Hematopoietic multipotent progenitor cell treated with erythropoietin and hydrocortisone succinate and interleukin-3 and kit ligand, for 6 days (in vitro differentiated cells): ENCODE results near the gene COPS7B.
"Not testable (repeated sequence)": the region's sequence is repeated elsewhere in the genome, so short reads cannot be mapped to it uniquely, and the experiment has no call there.

Experiments used
- DNase-seq: peaks from one replicate; pipeline ENCODE4 v3.0.0-alpha.2; 2015

COPS7B gene

DNA sequence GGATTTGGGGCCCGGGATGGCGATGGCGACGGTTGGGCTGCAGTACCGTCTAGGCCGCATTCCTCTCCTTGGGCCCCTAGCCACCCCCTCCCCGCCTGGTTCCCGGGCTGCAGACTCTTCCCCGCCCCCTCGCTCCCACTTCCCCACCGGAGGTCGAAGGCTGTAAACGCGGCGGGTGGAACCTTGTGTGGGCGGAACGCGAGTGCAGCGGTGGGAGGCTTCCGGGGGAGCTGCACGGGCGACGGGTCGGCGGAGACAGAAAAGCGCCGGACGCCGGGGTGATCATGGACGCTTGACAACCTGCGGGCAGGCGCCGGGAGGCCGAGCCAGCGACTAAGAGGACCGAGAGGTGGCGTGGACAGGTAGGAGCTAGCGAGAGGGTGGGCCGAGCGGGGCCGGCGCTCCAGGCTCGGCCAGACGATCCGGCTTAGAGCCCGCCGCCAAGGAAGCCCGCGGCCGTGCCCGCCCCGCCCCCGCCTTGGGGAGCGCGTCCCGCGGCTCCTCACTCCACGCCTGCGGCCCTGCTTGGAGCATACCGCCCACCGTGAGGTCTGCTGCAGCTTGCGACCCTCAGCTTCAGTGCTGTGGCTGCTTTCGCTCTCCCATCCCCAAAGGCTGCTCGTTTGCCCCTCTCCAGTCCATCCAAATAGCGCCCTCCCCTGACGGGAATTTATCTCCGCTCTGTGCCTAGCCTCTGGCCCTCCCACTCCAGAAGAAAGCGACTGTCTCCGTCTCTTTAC lies at the start of gene COPS7B:
Gene COPS7B (plus strand): TSS at position 269 of the 740 bp plus-strand sequence. CDS start 2,126 bp downstream, outside the sequence.
- DNase-seq = peak; percentile 91

GRCh38 chr2:231737761-231738160 lies 48.5 kb upstream of the COPS7B start:
- DNase-seq = no peak

DNA sequence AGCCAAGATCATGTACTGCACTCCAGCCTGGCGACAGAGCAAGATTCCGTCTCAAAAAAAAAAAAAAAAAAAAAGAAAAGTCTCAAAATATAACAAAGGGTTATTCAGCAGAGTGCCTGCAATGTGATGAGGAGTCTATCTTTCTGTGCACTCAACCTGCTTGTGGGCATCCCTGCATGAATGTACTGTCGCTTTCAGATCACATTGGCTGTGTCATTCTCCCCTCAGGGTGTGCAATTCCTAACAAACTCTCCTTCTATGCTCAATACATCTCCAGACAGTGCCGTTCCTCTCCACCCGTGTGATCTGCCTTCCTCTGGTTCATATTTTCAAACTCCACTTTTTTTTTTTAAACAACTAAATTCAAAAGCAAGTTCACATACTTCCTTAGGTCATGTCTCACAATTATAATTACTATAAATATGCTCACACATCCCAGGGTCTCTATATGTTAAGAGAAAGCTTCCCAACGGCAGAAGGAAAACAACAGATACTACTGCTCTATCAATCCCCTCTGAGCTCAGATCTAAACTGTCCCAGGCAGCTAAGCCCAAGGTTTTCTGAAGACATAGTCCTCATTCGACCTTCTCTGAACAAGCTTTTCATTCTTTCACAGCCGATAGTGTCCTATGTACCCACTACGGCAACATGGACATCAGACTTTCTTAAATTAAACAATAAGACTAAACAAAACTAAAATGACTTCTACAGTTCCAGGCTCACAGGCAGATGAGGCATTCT lies 42.7 kb upstream of the COPS7B start:
- no peak for DNase-seq

GRCh38 chr2:231745303-231746038 lies 40.8 kb upstream of the COPS7B start:
- DNase-seq = no peak

DNA sequence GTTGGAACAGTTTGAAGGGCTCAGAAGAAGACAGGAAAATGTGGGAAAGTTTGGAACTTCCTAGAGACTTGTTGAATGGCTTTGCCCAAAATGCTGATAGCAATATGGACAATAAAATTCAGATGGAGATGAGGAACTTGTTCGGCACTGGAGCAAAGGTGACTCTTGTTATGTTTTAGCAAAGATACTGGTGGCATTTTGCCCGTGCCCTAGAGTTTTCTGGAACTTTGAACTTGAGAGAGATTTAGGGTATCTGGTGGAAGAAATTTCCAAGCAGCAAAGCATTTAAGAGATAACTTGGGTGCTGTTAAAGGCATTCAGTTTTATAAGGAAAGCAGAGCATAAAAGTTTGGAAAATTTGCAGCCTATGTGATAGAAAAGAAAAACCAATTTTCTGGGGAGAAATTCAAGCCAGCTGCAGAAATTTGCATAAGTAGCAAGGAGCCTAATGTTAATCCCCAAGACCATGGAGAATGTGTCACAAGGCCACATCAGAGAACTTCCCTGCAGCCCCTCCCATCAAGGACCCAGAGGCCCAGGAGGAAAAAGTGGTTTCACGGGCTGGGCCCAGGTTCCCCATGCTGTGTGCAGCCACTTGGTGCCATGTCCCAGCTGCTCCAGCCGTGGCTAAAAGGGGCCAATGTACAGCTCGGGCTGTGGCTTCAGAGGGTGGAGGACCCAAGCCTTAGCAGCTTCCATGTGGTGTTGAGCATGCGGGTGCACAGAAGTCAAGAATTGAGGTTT lies 37.9 kb upstream of the COPS7B start:
- DNase-seq = not testable (repeated sequence)

DNA sequence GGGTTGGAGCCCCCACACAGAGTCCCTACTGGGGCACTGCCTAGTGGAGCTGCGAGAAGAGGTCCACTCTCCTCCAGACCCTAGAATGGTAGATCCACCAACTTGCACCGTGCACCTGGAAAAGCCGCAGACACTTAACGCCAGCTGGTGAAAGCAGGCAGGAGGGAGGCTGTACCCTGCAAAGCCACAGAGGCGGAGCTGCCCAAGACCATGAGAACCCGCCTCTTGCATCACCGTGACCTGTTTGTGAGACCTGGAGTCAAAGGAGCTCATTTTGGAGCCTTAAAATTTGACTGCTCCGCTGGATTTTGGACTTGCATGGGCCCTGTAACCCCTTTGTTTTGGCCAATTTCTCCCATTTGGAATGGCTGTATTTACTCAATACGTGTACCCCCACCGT lies 37.2 kb upstream of the COPS7B start:
- not testable (repeated sequence) for DNase-seq

DNA sequence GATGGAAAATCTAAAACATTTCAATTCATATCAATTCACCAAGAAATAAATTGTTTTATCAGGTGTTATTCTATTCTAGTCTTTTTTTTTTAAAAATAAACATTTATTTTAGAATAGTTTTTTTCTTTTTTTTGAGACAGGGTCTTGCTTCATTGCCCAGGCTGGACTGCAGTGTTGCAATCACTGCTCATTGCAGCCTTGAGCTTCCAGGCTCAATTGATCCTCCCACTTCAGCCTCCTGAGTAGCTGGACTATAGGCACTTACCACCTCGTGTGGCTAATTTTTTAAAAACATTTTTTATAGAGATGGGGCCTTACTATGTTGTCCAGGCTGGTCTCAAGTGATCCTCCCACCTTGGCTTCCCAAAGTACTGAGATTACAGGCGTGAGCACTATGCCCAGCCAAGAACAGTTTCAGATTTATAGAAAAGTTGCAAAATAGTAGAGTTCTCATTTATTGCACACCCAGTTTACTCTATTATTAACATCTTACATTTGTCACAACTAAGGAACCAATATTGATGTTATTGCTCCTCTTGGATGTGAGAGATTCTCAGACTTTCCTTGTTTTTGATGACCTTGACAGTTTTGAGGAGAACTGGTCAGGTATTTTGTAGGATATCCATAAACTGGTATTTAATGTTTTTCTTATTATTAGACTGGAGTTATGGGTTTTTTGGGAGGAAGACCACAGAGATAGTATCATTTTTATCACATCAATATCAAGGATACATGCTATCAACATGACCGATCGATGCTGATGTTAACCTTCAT lies 35.0 kb upstream of the COPS7B start:
- DNase-seq = no peak

DNA sequence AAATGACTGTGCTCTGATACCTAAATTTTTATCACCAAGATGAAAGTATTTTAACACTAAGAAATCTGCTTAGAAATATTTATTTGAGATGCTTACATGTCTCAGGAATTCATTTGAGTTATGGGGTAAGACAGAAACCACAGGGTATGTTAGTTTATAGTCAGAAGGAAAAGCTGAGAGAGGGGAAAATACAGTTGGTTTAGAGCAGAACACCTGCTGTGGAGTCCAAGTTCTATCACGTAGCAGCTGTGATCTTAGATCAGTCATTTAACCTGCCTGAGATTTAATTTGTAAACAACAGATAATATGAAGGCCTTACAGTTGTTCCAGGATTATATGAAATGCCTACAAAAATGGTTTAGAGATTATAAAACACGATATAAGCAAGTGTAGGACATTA lies 34.2 kb upstream of the COPS7B start:
- DNase-seq = no peak

- DNase-seq = no peak
These were observed 24.5 kb upstream of the COPS7B start for GRCh38 chr2:231761735-231762134.

DNA sequence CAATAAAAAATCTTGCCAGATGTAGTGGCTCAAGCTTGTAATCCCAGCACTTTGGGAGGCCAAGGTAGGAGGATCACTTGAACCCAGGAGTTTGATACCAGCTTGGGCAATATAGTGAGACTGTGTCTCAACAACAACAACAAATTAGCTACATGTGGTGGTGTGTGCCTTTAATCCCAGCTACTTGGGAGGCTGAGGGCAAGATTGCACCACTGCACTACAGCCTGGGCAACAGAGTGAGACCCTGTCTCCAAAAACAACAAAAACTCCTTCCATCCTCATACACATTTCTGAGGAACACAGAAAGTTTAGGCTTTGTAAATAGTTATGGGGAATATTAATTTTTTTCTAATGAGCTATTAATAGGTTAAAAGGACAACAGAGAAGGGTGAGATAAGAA lies 22.1 kb upstream of the COPS7B start:
- DNase-seq = no peak

GRCh38 chr2:231764760-231765159 lies 21.5 kb upstream of the COPS7B start:
- DNase-seq = no peak

GRCh38 chr2:231765496-231765929 lies 20.7 kb upstream of the COPS7B start:
- DNase-seq = no peak

GRCh38 chr2:231769170-231770136 lies 16.8 kb upstream of the COPS7B start:
- DNase-seq = no peak

GRCh38 chr2:231780123-231780908 lies 5.9 kb upstream of the COPS7B start:
- DNase-seq = peak; percentile 52

- DNase-seq = peak; percentile 97
These were observed 5.1 kb upstream of the COPS7B start, which contains the start of gene PDE6D for GRCh38 chr2:231780909-231781797. Gene PDE6D, minus strand, starts transcription at chr2:231781282. Its CDS starts 168 bp downstream, at chr2:231781114.

- DNase-seq = peak; percentile 70
These were observed 4.2 kb upstream of the COPS7B start for GRCh38 chr2:231781798-231782726.

DNA sequence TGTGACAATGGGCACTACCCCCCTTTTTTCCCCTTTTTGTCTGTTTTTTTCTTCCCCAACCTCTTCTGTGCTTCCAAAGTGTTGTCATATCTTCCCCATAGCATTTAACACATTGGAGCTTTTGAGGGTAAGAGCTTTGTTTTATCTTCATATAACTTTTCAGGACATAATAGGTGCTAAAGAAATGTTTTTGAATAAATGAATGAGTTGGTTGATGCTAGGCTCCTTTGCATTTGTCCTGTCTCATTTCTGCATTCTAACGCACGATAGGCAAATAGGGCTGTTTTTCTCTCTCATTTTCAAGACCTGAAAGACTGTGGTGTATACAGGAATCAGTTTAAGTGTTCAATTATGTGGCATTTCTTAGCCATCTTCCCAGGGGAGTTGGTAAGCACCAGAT lies 832 bp upstream of the COPS7B start:
- no peak for DNase-seq

GRCh38 chr2:231785822-231786176 lies 446 bp upstream of the COPS7B start:
- DNase-seq = no peak
